NB4 (cell line): ENCODE data around the gene GSTCD.
A peak's percentile ranks its signal among the peaks of the same experiment; 100 is the strongest.

Experiments used
- DNase-seq: peaks from one replicate; pipeline ENCODE4 v3.0.0; 2010; ENCODE audit warnings: low read depth
- H3K4me3 ChIP-seq: one replicate; pipeline ENCODE4 v1.5.1; 2011; ENCODE audit warnings: mild to moderate bottlenecking, low read depth, low read length, moderate library complexity
- MYC ChIP-seq: IDR thresholded peaks from 2 replicates; pipeline ENCODE4 v1.6.1; 2011; ENCODE audit warnings: low read depth, low read length
- POLR2A ChIP-seq: IDR thresholded peaks from 2 replicates; pipeline ENCODE4 v1.6.1; 2011; ENCODE audit warnings: mild to moderate bottlenecking; ENCODE audit not compliant: insufficient read length; ENCODE audit errors: extremely low read depth
- TF ChIP-seq, protein P1 (sequence below): IDR thresholded peaks from 2 replicates; pipeline ENCODE4 v1.6.1; 2011; ENCODE audit warnings: low read depth, low read length
- TF ChIP-seq, protein P2 (sequence below): IDR thresholded peaks from one replicate; pipeline ENCODE4 v1.5.1; 2012; ENCODE audit warnings: low read depth, low read length

Gene GSTCD, protein sequence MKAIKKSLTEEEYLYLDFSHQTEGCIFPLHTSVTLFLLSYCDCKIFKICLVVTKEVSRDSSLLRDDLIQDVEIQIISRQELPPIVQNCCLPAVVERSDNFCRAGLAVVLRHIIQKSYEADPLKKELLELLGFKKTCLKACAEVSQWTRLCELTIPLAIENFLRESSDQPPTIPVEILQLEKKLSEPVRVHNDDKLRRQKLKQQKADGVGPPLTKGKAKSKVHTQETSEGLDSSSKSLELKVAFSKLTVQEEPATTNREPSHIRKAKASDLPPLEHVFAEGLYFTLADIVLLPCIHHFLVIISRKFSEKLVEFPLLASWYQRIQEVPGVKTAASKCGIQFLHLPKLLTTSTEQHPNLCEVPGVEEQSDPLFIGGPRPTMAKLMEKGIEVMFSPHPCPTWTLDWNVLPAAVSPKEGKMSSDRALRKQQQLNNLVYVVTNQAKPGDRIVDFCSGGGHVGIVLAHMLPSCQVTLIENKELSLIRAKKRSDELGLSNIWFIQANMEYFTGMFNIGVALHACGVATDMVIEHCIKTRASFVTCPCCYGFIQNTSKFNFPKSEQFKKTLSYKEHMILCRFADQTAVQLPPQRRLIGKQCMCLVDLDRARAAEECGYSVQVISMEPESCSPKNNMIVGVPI

DNA sequence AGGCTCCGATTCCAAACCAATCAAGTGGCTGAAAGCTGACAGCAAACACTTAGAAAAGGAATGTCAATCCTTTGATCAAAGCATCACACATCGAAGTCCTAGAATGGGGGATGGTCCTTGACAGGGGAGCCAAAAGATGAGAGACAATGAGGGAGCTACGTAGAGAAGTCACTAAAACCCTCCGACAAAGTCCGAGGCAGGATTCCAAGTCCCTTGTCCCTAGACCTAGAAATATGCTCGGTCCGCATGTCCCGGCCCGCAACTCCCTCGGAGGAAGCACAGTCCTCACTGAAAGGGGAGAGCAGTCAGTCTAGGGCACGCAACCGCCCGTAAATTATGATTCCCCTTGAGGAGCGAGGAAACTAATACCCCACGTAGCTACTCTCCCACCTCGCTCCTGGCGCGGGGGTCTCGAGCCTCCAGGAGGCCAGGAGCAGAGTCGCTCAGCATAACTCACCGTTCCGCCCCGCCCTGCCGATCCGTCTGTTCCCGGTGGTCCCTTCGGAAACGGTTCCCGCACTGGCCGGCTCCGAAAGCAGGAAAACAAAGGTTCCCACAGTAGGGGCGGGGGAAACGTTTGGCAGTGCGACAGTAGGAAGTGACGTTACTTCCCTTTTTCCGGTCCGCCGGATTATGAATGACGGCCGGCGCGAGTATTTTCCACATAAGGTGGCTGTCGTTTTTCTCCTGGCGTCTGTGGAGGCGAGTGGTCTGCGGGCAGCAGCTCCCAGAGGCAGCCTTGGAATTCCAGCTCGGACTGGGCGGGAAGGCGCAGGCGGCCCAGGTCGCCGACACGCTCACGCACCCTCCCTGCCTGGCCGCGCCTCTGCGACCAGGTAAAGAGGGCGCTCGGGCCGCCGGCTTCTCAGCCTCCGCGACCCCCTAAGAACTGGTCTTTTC, at the start of gene GSTCD, which contains the start of gene INTS12:
Gene GSTCD (plus strand): TSS at position 604 of the 900 bp plus-strand sequence. CDS start 8,830 bp downstream, outside the sequence.
Gene INTS12 (minus strand): TSS at position 509 of the 900 bp plus-strand sequence. CDS start 8,684 bp downstream, outside the sequence.
- H3K4me3 ChIP-seq = peak within 1 kb of the TSS; percentile 100
- peak; percentile 93 for DNase-seq
- TF ChIP-seq, protein P1, sequence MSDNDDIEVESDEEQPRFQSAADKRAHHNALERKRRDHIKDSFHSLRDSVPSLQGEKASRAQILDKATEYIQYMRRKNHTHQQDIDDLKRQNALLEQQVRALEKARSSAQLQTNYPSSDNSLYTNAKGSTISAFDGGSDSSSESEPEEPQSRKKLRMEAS = peak; percentile 55
- TF ChIP-seq POLR2A (peak; percentile 78), MYC (no peak; the same call in 1 of the 2 replicates)

DNA sequence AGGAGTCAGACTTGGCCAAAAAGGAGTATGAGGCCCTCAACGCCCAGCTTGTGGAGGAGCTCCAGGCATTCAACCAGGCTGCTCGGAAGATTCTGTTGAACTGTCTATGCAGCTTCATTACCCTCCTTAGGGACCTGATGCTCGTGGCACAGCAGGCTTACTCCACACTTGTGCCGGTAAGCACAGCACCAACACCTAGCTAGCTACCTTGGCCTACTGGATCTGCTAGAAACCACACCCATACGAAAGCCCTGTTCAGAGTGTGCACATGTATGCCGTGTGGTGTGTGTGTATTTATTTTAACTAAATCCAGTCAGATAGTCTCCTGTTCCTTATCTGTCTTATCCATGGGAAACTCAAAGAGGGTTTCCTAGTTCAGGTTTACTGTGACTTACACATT, 49.4 kb upstream of the GSTCD start:
- no peak for DNase-seq
- no peak for TF ChIP-seq POLR2A
- TF ChIP-seq, protein P1 = no peak
- TF ChIP-seq, protein P2, sequence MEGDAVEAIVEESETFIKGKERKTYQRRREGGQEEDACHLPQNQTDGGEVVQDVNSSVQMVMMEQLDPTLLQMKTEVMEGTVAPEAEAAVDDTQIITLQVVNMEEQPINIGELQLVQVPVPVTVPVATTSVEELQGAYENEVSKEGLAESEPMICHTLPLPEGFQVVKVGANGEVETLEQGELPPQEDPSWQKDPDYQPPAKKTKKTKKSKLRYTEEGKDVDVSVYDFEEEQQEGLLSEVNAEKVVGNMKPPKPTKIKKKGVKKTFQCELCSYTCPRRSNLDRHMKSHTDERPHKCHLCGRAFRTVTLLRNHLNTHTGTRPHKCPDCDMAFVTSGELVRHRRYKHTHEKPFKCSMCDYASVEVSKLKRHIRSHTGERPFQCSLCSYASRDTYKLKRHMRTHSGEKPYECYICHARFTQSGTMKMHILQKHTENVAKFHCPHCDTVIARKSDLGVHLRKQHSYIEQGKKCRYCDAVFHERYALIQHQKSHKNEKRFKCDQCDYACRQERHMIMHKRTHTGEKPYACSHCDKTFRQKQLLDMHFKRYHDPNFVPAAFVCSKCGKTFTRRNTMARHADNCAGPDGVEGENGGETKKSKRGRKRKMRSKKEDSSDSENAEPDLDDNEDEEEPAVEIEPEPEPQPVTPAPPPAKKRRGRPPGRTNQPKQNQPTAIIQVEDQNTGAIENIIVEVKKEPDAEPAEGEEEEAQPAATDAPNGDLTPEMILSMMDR = no peak
- no peak for TF ChIP-seq MYC

DNA sequence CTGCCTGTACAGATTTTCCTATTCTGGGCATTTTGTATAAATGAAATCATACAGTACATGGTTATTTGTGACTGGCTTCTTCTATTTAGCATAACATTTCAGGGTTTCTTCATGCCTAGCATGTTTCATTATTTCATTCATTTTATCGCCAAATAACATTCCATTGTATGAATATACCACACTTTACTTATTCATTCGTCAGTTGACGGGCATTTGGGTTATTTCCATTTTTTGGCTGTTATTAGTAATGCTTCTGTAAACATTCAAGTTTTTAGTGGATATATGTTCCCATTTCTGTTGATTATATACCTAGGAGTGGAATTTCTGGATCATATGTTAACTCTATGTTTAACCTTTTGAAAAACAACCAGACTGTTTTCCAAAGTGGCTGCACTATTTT, 47.6 kb upstream of the GSTCD start:
- no peak for DNase-seq
- no peak overlapping the region for H3K4me3 ChIP-seq
- TF ChIP-seq, protein P2 = no peak

More for the DNA sequence above, 49.4 kb upstream of the GSTCD start:
- H3K4me3 ChIP-seq = no peak overlapping the region

DNA sequence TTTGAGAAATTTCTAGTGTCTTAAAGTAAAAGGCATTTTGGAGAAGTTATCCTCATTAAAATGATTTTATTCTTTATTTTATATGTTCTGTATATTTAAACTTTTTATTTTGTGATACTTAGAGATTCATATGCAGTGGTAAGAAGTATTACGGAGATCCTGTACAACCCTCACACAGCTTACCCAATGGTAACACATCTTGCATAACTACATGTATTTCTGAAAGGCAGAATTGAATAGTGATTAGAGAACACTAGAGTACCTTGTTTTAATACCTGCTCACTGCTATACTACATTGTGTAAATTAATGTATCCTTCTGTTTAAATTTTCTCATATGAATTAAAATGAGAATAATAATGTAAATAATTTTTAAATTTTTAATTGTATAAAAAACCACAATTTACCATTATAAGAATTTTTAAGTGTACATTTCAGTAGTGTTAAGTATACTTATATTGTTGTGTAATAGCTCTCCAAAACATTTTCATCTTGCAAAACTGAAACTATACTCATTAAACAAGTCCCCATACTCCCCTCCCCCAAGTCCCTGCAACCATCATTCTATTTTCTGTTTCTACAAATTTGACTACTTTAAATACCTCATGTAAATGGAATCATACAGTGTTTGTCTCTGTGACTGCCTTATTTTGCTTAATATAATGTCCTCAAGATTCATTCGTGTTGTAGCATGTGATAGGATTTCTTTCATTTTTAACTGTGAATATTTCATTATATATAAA, 45.5 kb upstream of the GSTCD start:
- DNase-seq = no peak
- TF ChIP-seq, protein P2 = no peak
- TF ChIP-seq, protein P1 = no peak
- TF ChIP-seq MYC = no peak
- TF ChIP-seq POLR2A = no peak
- H3K4me3 ChIP-seq = no peak overlapping the region

DNA sequence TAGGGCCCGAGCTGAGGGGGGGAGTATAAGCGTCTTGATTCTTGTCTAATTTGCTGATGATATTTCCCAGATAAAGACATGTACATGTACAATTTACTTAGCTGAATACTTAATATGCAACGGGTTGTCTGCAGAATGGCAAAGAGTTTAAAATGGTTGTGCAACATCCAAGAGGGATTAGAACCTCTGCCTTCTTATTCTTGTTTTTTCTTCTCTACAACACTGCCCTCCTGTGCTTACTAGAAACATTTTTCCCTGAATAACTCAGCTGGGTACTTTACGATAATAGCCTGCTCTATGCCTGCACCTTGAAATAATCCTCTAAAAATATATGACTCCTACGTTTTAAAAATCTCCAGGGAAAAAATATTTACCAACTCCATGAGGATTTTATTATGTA, 41.9 kb upstream of the GSTCD start:
- H3K4me3 ChIP-seq = no peak overlapping the region
- peak; percentile 37 for DNase-seq
- no peak for TF ChIP-seq MYC
- no peak for TF ChIP-seq POLR2A
- TF ChIP-seq, protein P1 = no peak
- TF ChIP-seq, protein P2 = no peak
